LNCaP clone FGC (cell line): ENCODE measurements around the gene MED20.
A peak's percentile ranks its signal among the peaks of the same experiment; 100 is the strongest.

Source experiments
- DNase-seq: peaks from one replicate; pipeline ENCODE4 v3.0.0-alpha.2; 2011; ENCODE audit warnings: low read depth
- H3K4me3 ChIP-seq: 2 replicates; pipeline ENCODE4 v1.5.1; 2011; ENCODE audit warnings: mild to moderate bottlenecking, low read depth, low read length, control low read depth
- TF ChIP-seq, protein P1 (sequence below): IDR thresholded peaks from 2 replicates; pipeline ENCODE4 v1.5.1; 2012; ENCODE audit warnings: mild to moderate bottlenecking; ENCODE audit not compliant: control insufficient read depth, insufficient read depth; ENCODE audit errors: extremely low read depth

MED20 gene

DNA sequence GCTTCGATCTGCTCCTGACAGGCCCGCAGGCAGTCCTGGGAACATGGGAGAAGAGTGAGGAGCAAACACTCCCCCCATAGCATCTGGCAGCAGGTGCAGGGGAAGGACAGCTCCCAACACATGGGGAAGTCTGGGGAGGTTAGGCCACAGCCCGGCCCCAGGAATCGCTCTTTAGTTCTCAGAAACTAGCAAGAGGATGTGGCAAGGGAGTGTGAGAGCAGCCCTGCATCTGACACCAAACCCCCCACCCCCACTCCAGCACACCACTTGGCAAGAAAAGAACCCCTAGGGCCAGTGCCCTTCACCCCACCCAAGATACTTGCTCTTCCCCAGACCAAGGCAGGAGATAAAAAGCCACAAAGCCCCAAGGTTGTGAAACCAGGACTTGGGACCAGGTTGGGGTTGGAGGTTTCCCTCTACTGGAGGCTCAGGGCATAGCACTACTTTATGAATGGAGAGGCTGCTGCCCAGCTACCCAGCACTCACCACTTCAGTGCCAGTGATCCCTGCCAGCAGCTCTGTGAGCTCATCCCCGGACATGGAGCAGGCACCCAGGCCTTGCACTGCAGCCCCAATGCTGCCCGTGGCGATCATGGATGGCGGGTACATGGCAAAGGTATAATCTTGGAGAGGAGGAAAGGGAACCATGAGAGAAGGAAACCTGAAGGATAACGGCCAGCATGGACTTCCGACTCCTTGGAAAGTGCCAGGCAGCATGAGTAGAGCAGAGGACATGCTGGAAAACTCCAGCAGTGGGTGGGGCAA, 15.3 kb upstream of the MED20 start:
- peak; percentile 79 for DNase-seq
- no peak overlapping the region for H3K4me3 ChIP-seq
- TF ChIP-seq, protein P1, sequence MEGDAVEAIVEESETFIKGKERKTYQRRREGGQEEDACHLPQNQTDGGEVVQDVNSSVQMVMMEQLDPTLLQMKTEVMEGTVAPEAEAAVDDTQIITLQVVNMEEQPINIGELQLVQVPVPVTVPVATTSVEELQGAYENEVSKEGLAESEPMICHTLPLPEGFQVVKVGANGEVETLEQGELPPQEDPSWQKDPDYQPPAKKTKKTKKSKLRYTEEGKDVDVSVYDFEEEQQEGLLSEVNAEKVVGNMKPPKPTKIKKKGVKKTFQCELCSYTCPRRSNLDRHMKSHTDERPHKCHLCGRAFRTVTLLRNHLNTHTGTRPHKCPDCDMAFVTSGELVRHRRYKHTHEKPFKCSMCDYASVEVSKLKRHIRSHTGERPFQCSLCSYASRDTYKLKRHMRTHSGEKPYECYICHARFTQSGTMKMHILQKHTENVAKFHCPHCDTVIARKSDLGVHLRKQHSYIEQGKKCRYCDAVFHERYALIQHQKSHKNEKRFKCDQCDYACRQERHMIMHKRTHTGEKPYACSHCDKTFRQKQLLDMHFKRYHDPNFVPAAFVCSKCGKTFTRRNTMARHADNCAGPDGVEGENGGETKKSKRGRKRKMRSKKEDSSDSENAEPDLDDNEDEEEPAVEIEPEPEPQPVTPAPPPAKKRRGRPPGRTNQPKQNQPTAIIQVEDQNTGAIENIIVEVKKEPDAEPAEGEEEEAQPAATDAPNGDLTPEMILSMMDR, result peak; percentile 80

DNA sequence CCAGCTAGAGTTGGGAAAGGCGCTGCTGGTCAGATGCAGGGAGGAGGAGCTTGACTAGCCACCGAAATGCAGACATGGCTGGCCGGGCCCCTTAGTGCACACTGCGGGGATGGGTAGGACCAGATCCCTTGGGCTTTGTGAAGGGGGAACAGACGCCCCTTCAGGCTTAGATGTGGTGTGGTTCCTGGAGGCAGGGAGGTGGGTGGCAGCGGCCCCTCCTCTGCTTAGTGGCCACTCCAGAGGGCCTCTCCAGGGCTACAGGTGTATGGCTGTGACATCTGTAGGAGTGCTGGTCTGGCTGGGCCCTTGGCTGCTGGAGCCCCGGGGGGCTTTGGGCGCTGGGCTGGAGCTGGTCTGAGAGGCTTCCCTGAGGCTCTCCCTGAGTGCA, 14.7 kb upstream of the MED20 start:
- no peak overlapping the region for H3K4me3 ChIP-seq
- TF ChIP-seq, protein P1, result no peak
- no peak for DNase-seq

DNA sequence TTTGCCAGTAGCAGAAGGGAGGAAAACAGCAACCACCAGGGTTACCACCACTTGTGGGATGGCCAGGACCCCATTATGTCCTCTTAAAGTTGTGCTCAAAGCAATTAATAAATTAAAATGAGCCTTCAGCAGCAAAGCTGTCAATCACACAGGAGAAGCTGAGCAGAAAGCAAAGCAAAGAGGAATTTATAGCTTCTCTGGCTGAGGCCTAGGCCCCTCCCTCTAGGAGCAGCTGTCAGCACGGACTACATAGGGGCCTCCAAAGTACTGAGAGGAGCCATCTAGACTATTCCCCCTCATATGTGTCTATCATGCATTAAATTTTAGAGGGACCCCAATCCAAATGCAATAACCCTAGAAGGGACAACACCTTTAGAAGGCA, 14.2 kb upstream of the MED20 start:
- TF ChIP-seq, protein P1, result no peak
- no peak overlapping the region for H3K4me3 ChIP-seq
- no peak for DNase-seq

DNA sequence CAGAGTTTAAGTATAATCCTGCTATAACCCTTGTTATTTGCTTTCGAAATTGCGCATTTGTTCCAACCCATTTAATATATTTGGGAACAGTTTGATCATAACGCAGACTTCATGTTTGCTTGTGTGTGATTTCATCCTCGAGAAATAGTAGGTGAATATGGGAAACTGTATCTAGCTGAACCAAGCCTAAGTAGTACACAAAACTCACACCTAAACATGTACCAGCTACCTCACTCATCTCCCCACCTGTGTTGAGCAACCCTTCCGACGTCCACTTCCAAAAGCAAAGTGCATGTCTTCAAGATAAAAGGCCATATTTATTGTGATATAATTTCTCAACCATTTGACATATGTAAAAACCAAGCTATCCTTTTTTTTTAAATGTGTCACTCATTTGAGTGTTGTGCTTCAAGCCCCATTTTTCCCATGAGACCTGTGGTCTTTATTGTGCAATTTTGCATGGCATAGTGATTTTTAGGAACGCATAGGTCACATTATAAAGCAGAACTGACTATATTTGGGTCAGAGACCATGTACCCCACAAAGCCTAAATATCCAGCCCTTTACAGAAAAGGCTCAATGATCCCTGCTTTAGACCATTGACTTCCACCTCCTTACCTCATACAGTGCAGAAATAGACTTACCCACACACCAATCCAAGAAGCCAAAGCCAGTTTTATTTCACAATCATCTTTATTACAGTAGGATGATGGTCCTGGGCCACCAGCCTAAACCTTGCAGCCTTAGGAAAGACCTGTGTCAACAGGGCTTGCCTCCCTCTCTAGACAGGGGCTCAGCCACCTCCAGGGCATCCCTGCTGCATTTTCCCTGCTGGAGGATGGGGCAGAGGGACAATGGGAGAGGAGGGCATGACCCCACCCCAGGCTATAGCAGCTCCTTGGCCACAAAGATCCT, 13.6 kb upstream of the MED20 start:
- TF ChIP-seq, protein P1, result no peak
- H3K4me3 ChIP-seq, result no peak overlapping the region
- DNase-seq, result no peak

DNA sequence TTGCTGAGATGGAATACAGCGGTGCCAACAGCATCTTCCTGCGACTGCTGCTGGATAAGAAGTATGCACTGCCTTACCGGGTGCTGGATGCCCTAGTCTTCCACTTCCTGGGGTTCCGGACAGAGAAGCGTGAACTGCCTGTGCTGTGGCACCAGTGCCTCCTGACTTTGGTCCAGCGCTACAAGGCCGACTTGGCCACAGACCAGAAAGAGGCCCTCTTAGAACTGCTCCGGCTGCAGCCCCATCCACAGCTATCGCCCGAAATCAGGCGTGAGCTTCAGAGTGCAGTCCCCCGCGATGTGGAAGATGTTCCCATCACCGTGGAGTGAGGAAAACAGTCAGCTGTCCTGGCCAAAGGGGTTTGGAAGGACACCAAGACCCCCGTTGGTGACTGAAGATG, 11.4 kb upstream of the MED20 start:
- TF ChIP-seq, protein P1, result no peak
- no peak for DNase-seq
- no peak overlapping the region for H3K4me3 ChIP-seq

DNA sequence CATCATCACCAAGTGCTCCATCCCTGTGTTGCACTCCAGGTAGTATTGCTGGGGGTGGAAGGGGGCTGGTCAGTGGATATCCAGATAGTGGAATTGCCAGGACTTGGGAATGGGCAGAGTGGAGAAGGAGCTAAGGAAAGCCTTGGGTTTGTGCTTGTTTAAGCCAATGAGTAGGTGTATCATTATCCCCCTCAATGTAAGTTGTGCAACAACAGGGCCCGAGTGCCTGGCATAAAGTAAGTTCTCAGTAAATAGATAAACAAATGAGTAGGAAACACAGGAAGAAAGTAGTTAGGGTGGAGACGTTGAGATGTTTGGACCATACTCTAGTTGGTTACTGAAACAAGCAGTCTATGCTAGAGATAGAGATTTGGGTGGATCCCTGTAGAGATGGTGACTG, 10.9 kb upstream of the MED20 start:
- TF ChIP-seq, protein P1, result no peak

DNA sequence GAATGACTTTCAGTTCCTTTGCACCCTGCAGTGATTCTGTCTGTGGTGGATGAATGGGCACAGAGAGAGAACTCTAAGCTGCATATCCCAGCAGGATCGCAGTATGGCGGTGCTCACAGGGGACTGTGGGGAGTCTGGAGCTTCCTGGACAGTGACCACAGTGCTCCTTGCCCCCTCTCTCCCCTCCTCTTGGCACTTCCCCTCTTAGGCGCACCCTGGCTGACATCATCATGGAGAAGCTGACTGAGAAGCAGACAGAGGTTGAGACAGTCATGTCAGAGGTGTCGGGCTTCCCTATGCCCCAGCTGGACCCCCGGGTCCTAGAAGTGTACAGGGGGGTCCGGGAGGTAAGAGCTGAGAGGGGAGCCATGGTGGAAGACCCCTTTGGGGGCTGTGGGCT, 9.0 kb upstream of the MED20 start:
- no peak for DNase-seq
- H3K4me3 ChIP-seq, result no peak overlapping the region
- TF ChIP-seq, protein P1, result no peak

More for the DNA sequence above, 10.9 kb upstream of the MED20 start:
- no peak overlapping the region for H3K4me3 ChIP-seq
- no peak for DNase-seq
